Uterus (tissue), 4 donors: ENCODE measurements around the gene RPL31. TPM values are rescaled to one million over a fixed set of nuclear protein-coding genes. Genes with fewer than 3 reads are reported as not detected.

Source experiments
- DNase-seq, 2 donors: peaks; one replicate each; pipeline ENCODE4 v3.0.0-alpha.2; 2019 to 2020
- H3K27ac ChIP-seq, 2 donors: fragments of 200-600 bp; sonication (generic); 1 replicate in 1 of 2; 2 replicates in 1 of 2; pipeline ENCODE4 v1.5.1; 2016 to 2018
- H3K27me3 ChIP-seq, 2 donors: fragments of 200-600 bp; sonication (generic); one replicate each; pipeline ENCODE4 v1.5.1; 2018 to 2019; ENCODE audit warnings: control low read depth in 1 of 2
- H3K36me3 ChIP-seq, 2 donors: fragments of 200-600 bp; sonication (generic); one replicate each; pipeline ENCODE4 v1.5.1; 2019; ENCODE audit warnings: control low read depth in 1 of 2
- H3K4me1 ChIP-seq, 2 donors: fragments of 200-600 bp; sonication (generic); one replicate each; pipeline ENCODE4 v1.5.1; 2018 to 2019; ENCODE audit warnings: control low read depth in 1 of 2
- H3K4me3 ChIP-seq, 2 donors: fragments of 200-600 bp; sonication (generic); 1 replicate in 1 of 2; 2 replicates in 1 of 2; pipeline ENCODE4 v1.5.1; 2018 to 2019; ENCODE audit warnings: mild to moderate bottlenecking in 1 of 2
- H3K9me3 ChIP-seq, 2 donors: fragments of 200-600 bp; sonication (generic); one replicate each; pipeline ENCODE4 v1.5.1; 2019; ENCODE audit warnings: control low read depth in 1 of 2
- CTCF ChIP-seq, 4 experiments: fragments of 200-600 bp in 2 of 4; fragments of 450-650 bp in 2 of 4; sonication (generic) in 2 of 4; IDR thresholded peaks; one replicate each; pipeline ENCODE4 v1.5.1; 2016 to 2019; ENCODE audit warnings: antibody characterized with exemption in 4 of 4, mild to moderate bottlenecking in 2 of 4, moderate library complexity in 1 of 4
- POLR2A ChIP-seq, 2 donors: fragments of 450-650 bp; IDR thresholded peaks; one replicate each; pipeline ENCODE4 v1.6.1; 2016; ENCODE audit warnings: antibody characterized with exemption in 2 of 2, mild to moderate bottlenecking in 1 of 2, moderate library complexity in 1 of 2
- intact Hi-C: fragments of 100-400 bp; cut with DNase I; formaldehyde crosslinking; loops from one replicate; pipeline ENCODE4 v1.15.1; 2023; ENCODE audit warnings: low total_unique reads
- total RNA-seq, 4 donors: library from RNA; depleted of rRNA in 3 of 4; stranded (reverse); fragments of >200 nt in 3 of 4; gene quantifications; one replicate each; pipeline versions ENCODE4 v1.1.0 to v1.2.4, GENCODE V29; 2014 to 2023
- donor health status: DM: yes; HTN: yes; CAD: no.

RPL31 gene
- total RNA-seq, 4 donors from 2014 or later, result 918 to 2,301 (median 1,306) TPM

GRCh38 chr2:101006065-101006715 lies 4.1 kb downstream of the RPL31 start:
- intact Hi-C loops, result no loop called here
- no peak overlapping the region for H3K4me3 ChIP-seq
- no peaks in the 10 kb centered on the region for H3K9me3 ChIP-seq

GRCh38 chr2:101007415-101008345 lies 5.6 kb downstream of the RPL31 start:
- H3K36me3 ChIP-seq, result no peaks in the 10 kb centered on the region
- H3K27ac ChIP-seq, result no peak overlapping the region
- no peak overlapping the region for H3K4me3 ChIP-seq
- no peaks in the 10 kb centered on the region for H3K27me3 ChIP-seq
- intact Hi-C loops, result no loop called here
- DNase-seq, result no peak
- TF ChIP-seq POLR2A (IDR thresholded peaks at IDR 0.05) (no peak), CTCF (IDR thresholded peaks at IDR 0.05) (no peak)
- no peaks in the 10 kb centered on the region for H3K9me3 ChIP-seq
- H3K4me1 ChIP-seq, result no peaks in the 10 kb centered on the region

More at GRCh38 chr2:101006065-101006715, 4.1 kb downstream of the RPL31 start:
- no peak for DNase-seq
- Histone ChIP-seq H3K36me3 (no peaks in the 10 kb centered on the region), H3K27me3 (no peaks in the 10 kb centered on the region), H3K27ac (no peak overlapping the region), H3K4me1 (no peaks in the 10 kb centered on the region)
- TF ChIP-seq CTCF (IDR thresholded peaks at IDR 0.05) (no peak), POLR2A (IDR thresholded peaks at IDR 0.05) (no peak)

GRCh38 chr2:101011152-101011551 lies 9.1 kb downstream of the RPL31 start:
- no peaks in the 10 kb centered on the region for H3K9me3 ChIP-seq
- TF ChIP-seq CTCF (IDR thresholded peaks at IDR 0.05) (no peak), POLR2A (IDR thresholded peaks at IDR 0.05) (no peak)
- no peak overlapping the region for H3K27ac ChIP-seq
- no peak overlapping the region for H3K4me3 ChIP-seq
- H3K27me3 ChIP-seq, result no peaks in the 10 kb centered on the region
- H3K36me3 ChIP-seq, result no peaks in the 10 kb centered on the region
- DNase-seq, result no peak
- intact Hi-C loops, result no loop called here
- H3K4me1 ChIP-seq, result no peaks in the 10 kb centered on the region

GRCh38 chr2:101012054-101012705 lies 10.1 kb downstream of the RPL31 start:
- Histone ChIP-seq H3K9me3 (no peaks in the 10 kb centered on the region), H3K36me3 (no peaks in the 10 kb centered on the region), H3K27me3 (no peaks in the 10 kb centered on the region), H3K27ac (peak overlapping the region in 1 of 2 donors; percentile 21), H3K4me3 (no peak overlapping the region), H3K4me1 (no peaks in the 10 kb centered on the region)
- intact Hi-C loops, result no loop called here
- no peak for DNase-seq
- TF ChIP-seq CTCF (IDR thresholded peaks at IDR 0.05) (no peak), POLR2A (IDR thresholded peaks at IDR 0.05) (no peak)
